Measurements from ENCODE around the gene KSR1. TPM values are rescaled to one million over a fixed set of nuclear protein-coding genes. Genes with fewer than 3 reads are reported as not detected.

The KSR1 gene
- total and polyA plus RNA-seq, 2 experiments from 2014 or later, result 0.98 to 2.5 TPM

DNA sequence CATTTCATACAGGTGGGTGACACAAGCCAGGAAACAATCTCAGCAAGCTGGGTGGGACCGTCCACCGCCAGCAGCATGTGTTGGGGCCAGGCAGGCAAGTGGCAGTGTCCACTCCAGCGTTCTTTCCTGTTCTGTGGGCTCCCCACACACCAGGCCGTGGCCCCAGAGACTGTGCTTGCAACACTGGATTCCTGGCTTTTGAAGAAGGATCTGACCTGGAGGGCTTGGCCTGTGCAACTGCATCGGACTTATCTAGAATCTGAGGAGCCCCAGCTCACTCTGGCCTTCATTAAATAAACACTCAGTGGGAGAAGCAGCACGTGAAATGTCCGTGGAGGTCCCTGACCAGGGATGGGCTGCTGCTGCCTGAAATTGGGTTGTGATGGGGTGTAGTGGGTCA, 3.2 kb downstream of the KSR1 start:
- TF ChIP-seq EZH2phosphoT487 (IDR thresholded peaks at IDR 0.05; ENCODE audit: insufficient read depth, low read depth) (no peak), EZH2 (IDR thresholded peaks at IDR 0.05; ENCODE audit: insufficient read depth, poor library complexity, severe bottlenecking) (no peak)
- no peak overlapping the region for H3K4me3 ChIP-seq
- no peak overlapping the region for H2AFZ ChIP-seq
- no peak overlapping the region for H3K9ac ChIP-seq
- in situ Hi-C loops (cut with MboI), result loop anchor here (10.0 kb wide), 1 partner anchor 55 kb away; no protein-coding TSS in a partner anchor
- peaks cover 13% of the 10 kb centered on the region for H3K4me1 ChIP-seq (ENCODE audit: insufficient read depth)
- no peak overlapping the region for H3K4me2 ChIP-seq (ENCODE audit: unreplicated experiment)
- peaks cover 7% of the 10 kb centered on the region; the same call in 1 of the 2 replicates for H3F3A ChIP-seq (ENCODE audit: insufficient read depth)
- no peak for DNase-seq
- no peaks in the 10 kb centered on the region for H3K36me3 ChIP-seq (ENCODE audit: low read depth)
- no peak overlapping the region for H3K27ac ChIP-seq
- H3K9me3 ChIP-seq (ENCODE audit: low read depth), result no peaks in the 10 kb centered on the region
- peaks cover 11% of the 10 kb centered on the region; the same call in 1 of the 2 replicates for H3K79me2 ChIP-seq (ENCODE audit: insufficient read depth)
- no peaks in the 10 kb centered on the region for H4K20me1 ChIP-seq (ENCODE audit: insufficient read depth)
- H3K9me2 ChIP-seq (ENCODE audit: insufficient read depth), result no peaks in the 10 kb centered on the region
- WGBS, 2 experiments (ENCODE audit: low coverage in 1 of 2, low lambda C conversion rate in 2 of 2, missing lambda C conversion rate in 2 of 2), result 77 to 83% methylated on average over 7 of the region's 7 CpGs
- H3K27me3 ChIP-seq (replicated peaks; ENCODE audit: insufficient read depth), result 0 out of 2 replicates have a peak, but pooled peaks cover 3% of the 10 kb centered on the region

DNA sequence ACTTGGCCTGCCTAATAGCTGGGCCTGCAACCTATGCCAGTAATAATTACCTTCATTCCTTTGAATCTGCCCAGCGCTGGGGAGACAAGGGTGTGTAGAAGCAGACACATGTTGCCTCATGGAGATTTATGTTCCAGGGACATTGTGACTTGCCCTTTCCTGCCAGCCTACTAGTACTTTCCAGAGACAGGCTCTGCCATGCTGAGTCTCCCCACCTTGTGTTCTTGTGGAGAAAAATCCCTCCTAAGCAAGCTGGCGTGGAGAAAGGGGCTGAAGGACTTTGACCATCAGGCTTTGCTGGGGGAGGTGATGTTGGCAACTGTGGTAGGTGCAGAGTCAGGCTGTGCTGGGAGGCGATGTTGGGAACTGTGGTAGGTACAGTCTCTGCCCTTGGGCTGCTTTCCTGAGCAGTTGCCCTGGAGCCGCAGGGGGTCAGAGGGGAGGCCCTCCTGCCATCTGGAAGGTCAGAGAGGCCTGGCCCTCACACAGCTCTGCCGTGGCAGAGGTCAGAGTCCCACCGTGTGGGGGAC, 4.0 kb downstream of the KSR1 start:
- H3K27me3 ChIP-seq (replicated peaks; ENCODE audit: insufficient read depth), result no peaks in the 10 kb centered on the region
- H3K9me3 ChIP-seq (ENCODE audit: low read depth), result no peaks in the 10 kb centered on the region
- in situ Hi-C loops (cut with MboI), result no loop called here
- TF ChIP-seq EZH2phosphoT487 (IDR thresholded peaks at IDR 0.05; ENCODE audit: insufficient read depth, low read depth) (no peak), EZH2 (IDR thresholded peaks at IDR 0.05; ENCODE audit: insufficient read depth, poor library complexity, severe bottlenecking) (no peak)
- H3K9ac ChIP-seq, result no peak overlapping the region
- H3K9me2 ChIP-seq (ENCODE audit: insufficient read depth), result no peaks in the 10 kb centered on the region
- H2AFZ ChIP-seq, result no peak overlapping the region
- H3K36me3 ChIP-seq (ENCODE audit: low read depth), result no peaks in the 10 kb centered on the region
- 64 to 70% methylated on average over 5 to 6 of the region's 6 CpGs for WGBS, 2 experiments (ENCODE audit: low coverage in 1 of 2, low lambda C conversion rate in 2 of 2, missing lambda C conversion rate in 2 of 2)
- H3K79me2 ChIP-seq (ENCODE audit: insufficient read depth), result peaks cover 11% of the 10 kb centered on the region; the same call in 1 of the 2 replicates
- H3K27ac ChIP-seq, result no peak overlapping the region
- H3K4me2 ChIP-seq (ENCODE audit: unreplicated experiment), result no peak overlapping the region
- H3F3A ChIP-seq (ENCODE audit: insufficient read depth), result peaks cover 3% of the 10 kb centered on the region; the same call in 1 of the 2 replicates
- no peaks in the 10 kb centered on the region for H4K20me1 ChIP-seq (ENCODE audit: insufficient read depth)
- H3K4me3 ChIP-seq, result no peak overlapping the region
- DNase-seq, result no peak
- H3K4me1 ChIP-seq (ENCODE audit: insufficient read depth), result peaks cover 13% of the 10 kb centered on the region

DNA sequence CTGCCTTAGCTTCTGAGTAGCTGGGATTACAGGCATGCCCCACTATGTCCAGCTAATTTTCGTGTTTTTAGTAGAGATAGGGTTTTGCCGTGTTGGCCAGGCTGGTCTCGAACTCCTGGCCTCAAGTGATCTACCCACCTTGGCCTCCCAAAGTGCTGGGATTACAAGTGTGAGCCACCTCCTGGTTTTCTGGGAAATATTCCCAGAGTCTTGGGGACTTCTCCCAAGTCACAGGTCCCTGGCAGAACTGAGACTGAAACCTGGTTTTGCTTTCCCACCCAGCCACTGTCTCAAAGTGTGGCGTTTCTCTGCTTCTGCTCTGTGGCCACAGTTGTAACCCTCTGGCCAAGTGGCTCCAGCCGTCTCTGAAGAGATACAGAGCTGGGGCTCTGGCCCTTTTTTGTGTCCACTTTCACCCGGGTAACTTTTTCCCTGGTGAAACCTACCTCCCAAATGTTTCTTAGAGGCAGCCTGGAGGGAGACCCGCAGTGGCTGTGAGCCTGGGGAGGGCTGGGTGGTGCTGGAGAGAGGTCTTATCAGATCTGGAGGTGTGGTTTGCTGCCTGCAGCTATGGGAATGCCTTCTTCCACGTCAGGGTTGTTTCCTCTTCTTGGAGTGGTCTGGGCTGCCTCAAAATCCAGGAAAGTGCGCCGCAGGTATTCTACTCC, 5.1 kb downstream of the KSR1 start:
- 80 to 82% methylated on average over 10 of the region's 10 CpGs for WGBS, 2 experiments (ENCODE audit: low coverage in 1 of 2, low lambda C conversion rate in 2 of 2, missing lambda C conversion rate in 2 of 2)
- TF ChIP-seq EZH2 (IDR thresholded peaks at IDR 0.05; ENCODE audit: insufficient read depth, poor library complexity, severe bottlenecking), result no peak
- no peak for TF ChIP-seq EZH2phosphoT487 (IDR thresholded peaks at IDR 0.05; ENCODE audit: insufficient read depth, low read depth)
- H3K4me3 ChIP-seq, result no peak overlapping the region
- H3K9me3 ChIP-seq (ENCODE audit: low read depth), result no peaks in the 10 kb centered on the region
- H3K4me2 ChIP-seq (ENCODE audit: unreplicated experiment), result no peak overlapping the region
- H2AFZ ChIP-seq, result no peak overlapping the region
- in situ Hi-C loops (cut with MboI), result no loop called here
- peaks cover 11% of the 10 kb centered on the region; the same call in 1 of the 2 replicates for H3K79me2 ChIP-seq (ENCODE audit: insufficient read depth)
- peaks cover 13% of the 10 kb centered on the region for H3K4me1 ChIP-seq (ENCODE audit: insufficient read depth)
- H3K9ac ChIP-seq, result no peak overlapping the region
- no peaks in the 10 kb centered on the region for H3F3A ChIP-seq (ENCODE audit: insufficient read depth)
- H3K27me3 ChIP-seq (replicated peaks; ENCODE audit: insufficient read depth), result no peaks in the 10 kb centered on the region
- no peaks in the 10 kb centered on the region for H4K20me1 ChIP-seq (ENCODE audit: insufficient read depth)
- DNase-seq, result no peak
- H3K27ac ChIP-seq, result no peak overlapping the region
- H3K36me3 ChIP-seq (ENCODE audit: low read depth), result no peaks in the 10 kb centered on the region
- H3K9me2 ChIP-seq (ENCODE audit: insufficient read depth), result no peaks in the 10 kb centered on the region

DNA sequence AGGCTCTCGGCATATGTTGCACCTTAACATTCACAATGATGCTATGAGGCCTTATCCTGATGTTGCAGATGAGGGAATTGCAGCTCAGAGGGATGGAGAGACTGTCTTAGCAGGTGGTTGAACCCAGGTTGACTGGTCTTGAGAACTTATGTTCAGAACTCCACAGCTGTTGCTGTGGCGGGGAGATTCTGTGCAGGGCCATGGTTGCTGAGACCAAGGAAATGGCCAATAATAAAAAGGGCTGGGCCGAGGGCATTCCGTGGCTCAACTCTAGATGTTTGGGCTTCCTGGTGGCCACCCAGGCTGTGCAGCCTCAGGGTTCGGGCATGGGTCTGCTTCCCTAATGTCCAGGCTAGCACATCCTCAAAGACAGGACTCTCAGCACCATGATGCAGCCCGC, 5.9 kb downstream of the KSR1 start:
- Histone ChIP-seq H3K4me2 (ENCODE audit: unreplicated experiment) (no peak overlapping the region), H3K9me3 (ENCODE audit: low read depth) (no peaks in the 10 kb centered on the region), H2AFZ (no peak overlapping the region), H3K9ac (no peak overlapping the region), H3F3A (ENCODE audit: insufficient read depth) (no peaks in the 10 kb centered on the region), H3K27ac (no peak overlapping the region), H3K36me3 (ENCODE audit: low read depth) (no peaks in the 10 kb centered on the region), H4K20me1 (ENCODE audit: insufficient read depth) (no peaks in the 10 kb centered on the region), H3K9me2 (ENCODE audit: insufficient read depth) (no peaks in the 10 kb centered on the region), H3K79me2 (ENCODE audit: insufficient read depth) (peaks cover 14% of the 10 kb centered on the region; the same call in 1 of the 2 replicates), H3K4me1 (ENCODE audit: insufficient read depth) (peaks cover 12% of the 10 kb centered on the region), H3K27me3 (replicated peaks; ENCODE audit: insufficient read depth) (no peaks in the 10 kb centered on the region), H3K4me3 (no peak overlapping the region)
- in situ Hi-C loops (cut with MboI), result no loop called here
- WGBS, 2 experiments (ENCODE audit: low coverage in 1 of 2, low lambda C conversion rate in 2 of 2, missing lambda C conversion rate in 2 of 2), result 88 to 90% methylated on average over 6 of the region's 6 CpGs
- TF ChIP-seq EZH2phosphoT487 (IDR thresholded peaks at IDR 0.05; ENCODE audit: insufficient read depth, low read depth), result no peak
- no peak for TF ChIP-seq EZH2 (IDR thresholded peaks at IDR 0.05; ENCODE audit: insufficient read depth, poor library complexity, severe bottlenecking)
- no peak for DNase-seq

Measured in GM23248 (cell line).